Fibroblast of villous mesenchyme (primary cell): ENCODE measurements around the gene SVIP. TPM values are rescaled to one million over a fixed set of nuclear protein-coding genes. Genes with fewer than 3 reads are reported as not detected.

Experiments
- DNase-seq: peaks from one replicate; pipeline ENCODE4 v3.0.0-alpha.2; 2010; ENCODE audit warnings: low read depth
- H3K4me3 ChIP-seq: 2 replicates; pipeline ENCODE4 v1.5.1; 2011; ENCODE audit warnings: low read depth, mild to moderate bottlenecking, low read length
- total RNA-seq: library from RNA; depleted of rRNA; stranded (reverse); fragments of >200 nt; gene quantifications from 2 replicates; pipeline ENCODE4 v1.2.3, GENCODE V29; 2012
- TF ChIP-seq, protein P1 (sequence below): IDR thresholded peaks from 2 replicates; pipeline ENCODE4 v1.5.1; 2012; ENCODE audit warnings: low read depth, mild to moderate bottlenecking, low read length; ENCODE audit not compliant: insufficient read depth

The SVIP gene
- total RNA-seq, 1 donor: 3.9 TPM

- H3K4me3 ChIP-seq: no peak overlapping the region
- TF ChIP-seq, protein P1, sequence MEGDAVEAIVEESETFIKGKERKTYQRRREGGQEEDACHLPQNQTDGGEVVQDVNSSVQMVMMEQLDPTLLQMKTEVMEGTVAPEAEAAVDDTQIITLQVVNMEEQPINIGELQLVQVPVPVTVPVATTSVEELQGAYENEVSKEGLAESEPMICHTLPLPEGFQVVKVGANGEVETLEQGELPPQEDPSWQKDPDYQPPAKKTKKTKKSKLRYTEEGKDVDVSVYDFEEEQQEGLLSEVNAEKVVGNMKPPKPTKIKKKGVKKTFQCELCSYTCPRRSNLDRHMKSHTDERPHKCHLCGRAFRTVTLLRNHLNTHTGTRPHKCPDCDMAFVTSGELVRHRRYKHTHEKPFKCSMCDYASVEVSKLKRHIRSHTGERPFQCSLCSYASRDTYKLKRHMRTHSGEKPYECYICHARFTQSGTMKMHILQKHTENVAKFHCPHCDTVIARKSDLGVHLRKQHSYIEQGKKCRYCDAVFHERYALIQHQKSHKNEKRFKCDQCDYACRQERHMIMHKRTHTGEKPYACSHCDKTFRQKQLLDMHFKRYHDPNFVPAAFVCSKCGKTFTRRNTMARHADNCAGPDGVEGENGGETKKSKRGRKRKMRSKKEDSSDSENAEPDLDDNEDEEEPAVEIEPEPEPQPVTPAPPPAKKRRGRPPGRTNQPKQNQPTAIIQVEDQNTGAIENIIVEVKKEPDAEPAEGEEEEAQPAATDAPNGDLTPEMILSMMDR: no peak
- DNase-seq: no peak
Measured at GRCh38 chr11:22785251-22785650, 44.4 kb downstream of the SVIP start.

GRCh38 chr11:22780952-22781593, 48.5 kb downstream of the SVIP start:
- TF ChIP-seq, protein P1: no peak
- H3K4me3 ChIP-seq: no peak overlapping the region
- no peak for DNase-seq

- TF ChIP-seq, protein P1: no peak
- no peak overlapping the region for H3K4me3 ChIP-seq
- DNase-seq: no peak
Measured at GRCh38 chr11:22779850-22780249, 49.8 kb downstream of the SVIP start.

GRCh38 chr11:22778642-22779041, 51.0 kb downstream of the SVIP start:
- H3K4me3 ChIP-seq: no peak overlapping the region
- no peak for DNase-seq
- TF ChIP-seq, protein P1: no peak

- no peak for DNase-seq
- H3K4me3 ChIP-seq: no peak overlapping the region
- TF ChIP-seq, protein P1: no peak
Measured at GRCh38 chr11:22775248-22775647, 54.4 kb downstream of the SVIP start.

GRCh38 chr11:22774716-22775115, 54.9 kb downstream of the SVIP start:
- no peak for DNase-seq
- no peak overlapping the region for H3K4me3 ChIP-seq
- TF ChIP-seq, protein P1: no peak

GRCh38 chr11:22769081-22769480, 60.5 kb downstream of the SVIP start:
- TF ChIP-seq, protein P1: no peak
- no peak for DNase-seq
- no peak overlapping the region for H3K4me3 ChIP-seq
